Skeletal muscle cell (primary cell): ENCODE data around the gene NKAPD1.
"Not testable (repeated sequence)": the region's sequence is repeated elsewhere in the genome, so short reads cannot be mapped to it uniquely, and the experiment has no call there.

Experiments used
- DNase-seq: peaks from one replicate; pipeline ENCODE4 v3.0.0-alpha.2; 2010; ENCODE audit warnings: low read depth
- H3K4me3 ChIP-seq: 2 replicates; pipeline ENCODE4 v1.5.1; 2011; ENCODE audit warnings: low read depth, mild to moderate bottlenecking, control low read depth, low read length, moderate library complexity

Gene NKAPD1, protein sequence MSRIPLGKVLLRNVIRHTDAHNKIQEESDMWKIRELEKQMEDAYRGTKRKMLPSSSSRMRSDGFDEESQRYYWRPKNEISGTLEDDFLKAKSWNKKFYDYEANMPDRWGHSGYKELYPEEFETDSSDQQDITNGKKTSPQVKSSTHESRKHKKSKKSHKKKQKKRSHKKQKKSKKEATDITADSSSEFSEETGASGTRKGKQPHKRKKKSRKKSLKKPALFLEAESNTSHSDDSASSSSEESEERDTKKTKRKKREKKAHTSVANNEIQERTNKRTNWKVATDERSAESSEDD

DNA sequence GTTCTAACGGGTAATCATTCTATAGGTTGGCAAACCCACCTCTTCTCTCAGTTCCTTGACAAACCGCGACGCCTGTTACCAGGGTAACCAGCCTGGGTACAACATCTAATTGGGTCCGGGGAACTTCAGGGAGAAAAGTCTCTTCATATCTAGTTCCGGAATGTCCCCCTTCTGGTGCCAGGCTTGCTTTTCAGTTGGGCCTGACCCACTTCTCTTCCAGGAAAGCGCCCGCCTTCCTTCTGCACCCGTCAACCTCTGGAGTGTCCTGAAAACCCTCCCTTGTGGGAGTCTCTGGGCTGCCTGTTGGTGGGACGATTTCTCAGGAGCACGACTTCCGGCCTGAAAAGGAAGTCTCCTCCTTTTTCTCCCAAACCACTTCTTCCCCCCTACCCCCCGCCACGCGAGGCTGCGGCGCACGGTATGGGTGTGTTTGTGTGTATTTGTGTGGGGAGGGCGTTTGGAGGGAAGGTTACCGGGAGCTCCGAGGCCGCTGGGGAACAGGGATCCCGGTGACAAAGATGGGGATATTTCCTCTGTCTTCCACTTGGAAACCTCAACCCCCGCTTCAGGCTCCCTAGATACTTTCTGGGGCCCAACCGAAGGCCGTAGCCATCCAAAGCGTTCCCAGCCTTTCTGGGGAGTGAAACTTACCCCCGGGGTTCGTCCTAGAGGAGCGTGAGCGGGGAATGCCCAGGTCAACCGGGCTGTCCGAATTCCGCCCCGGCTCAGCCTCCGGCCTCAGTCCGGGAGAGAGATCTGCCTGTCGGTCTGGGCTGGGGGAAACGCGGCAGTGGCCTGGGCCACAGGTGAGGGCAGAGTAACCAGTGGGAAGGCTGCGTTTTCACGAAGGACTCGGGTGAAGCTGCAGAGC is at the start of gene NKAPD1, which contains the start of gene PIH1D2:
Gene NKAPD1 (plus strand): TSS at position 359 of the 871 bp plus-strand sequence. CDS start 1,276 bp downstream, outside the sequence.
Gene PIH1D2 (minus strand): TSS at position 77 of the 871 bp plus-strand sequence. CDS start 843 bp downstream, outside the sequence.
- H3K4me3 ChIP-seq = peak within 1 kb of the TSS; percentile 89

DNA sequence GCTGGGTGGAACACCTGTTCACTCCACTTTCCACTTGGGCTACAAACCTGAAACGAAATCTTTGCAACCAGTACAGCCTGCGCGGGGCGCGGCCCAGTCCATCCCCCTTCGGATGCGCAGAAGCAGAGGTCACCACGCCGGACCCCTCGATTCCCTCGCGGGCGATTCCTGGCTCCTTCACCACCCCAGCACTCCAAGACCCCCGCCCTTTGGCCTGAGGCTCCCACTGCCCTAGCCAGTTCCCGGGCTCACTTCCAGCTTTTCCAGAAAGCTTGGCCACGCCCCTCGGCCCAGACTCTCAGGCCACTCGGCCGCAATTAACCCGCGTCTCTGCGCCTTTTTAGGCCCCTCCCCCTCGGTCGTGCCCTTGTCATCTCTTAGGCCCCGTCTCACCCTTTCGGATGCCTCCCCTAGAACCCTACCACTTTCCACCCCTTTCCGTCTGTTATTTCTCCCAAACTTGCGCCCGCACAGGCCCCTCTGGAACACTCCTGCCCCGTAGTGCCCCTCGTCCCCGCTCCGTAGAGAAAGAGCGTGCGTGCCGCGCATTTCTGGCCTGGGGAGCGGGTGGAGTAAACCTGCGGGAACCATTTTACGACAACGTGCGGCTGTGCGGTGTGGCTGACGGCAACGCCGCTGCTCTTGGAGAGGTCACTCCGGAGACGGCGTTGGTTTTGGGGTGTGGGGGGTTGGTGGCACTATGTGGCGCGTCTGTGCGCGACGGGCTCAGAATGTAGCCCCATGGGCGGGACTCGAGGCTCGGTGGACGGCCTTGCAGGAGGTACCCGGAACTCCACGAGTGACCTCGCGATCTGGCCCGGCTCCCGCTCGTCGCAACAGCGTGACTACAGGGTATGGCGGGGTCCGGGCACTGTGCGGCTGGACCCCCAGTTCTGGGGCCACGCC is 49.1 kb upstream of the NKAPD1 start, which contains the start of gene DLAT:
Gene DLAT (plus strand): TSS at position 636 of the 906 bp plus-strand sequence. CDS start 65 bp downstream, at position 701.
- DNase-seq = peak; percentile 38
- peak within 1 kb of the TSS; percentile 82 for H3K4me3 ChIP-seq

More for the DNA sequence above, at the start of gene NKAPD1, which contains the start of gene PIH1D2:
- peak; percentile 59 for DNase-seq

- no peak for DNase-seq
- H3K4me3 ChIP-seq = peak overlapping the region; percentile 82
Observed at GRCh38 chr11:112025707-112026106, 48.4 kb upstream of the NKAPD1 start.

- not testable (repeated sequence) for H3K4me3 ChIP-seq, DNase-seq
Observed at GRCh38 chr11:112026784-112027410, 47.2 kb upstream of the NKAPD1 start.

GRCh38 chr11:112029460-112029859 is 44.6 kb upstream of the NKAPD1 start:
- DNase-seq = no peak
- no peak overlapping the region for H3K4me3 ChIP-seq

- H3K4me3 ChIP-seq = no peak overlapping the region
- DNase-seq = no peak
Observed at GRCh38 chr11:112033902-112034301, 40.2 kb upstream of the NKAPD1 start.

DNA sequence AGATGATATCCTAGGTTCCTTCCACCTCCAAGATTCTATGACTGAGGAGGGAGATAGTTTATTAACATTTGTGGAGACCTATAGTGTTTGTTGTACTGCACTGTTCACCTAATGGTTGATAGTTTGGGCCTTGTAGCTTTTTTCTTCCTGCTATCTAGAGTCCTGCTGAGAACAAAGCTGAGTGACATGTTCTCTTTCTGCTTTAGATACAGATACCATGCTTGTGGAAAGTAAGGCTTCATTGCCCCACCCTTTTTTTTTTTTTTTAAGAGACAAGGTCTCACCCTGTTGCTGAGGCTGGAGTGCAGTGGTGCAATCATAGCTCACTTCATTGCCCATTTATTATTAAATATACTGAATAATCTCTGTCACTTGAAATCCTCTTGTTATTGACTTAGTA is 36.6 kb upstream of the NKAPD1 start:
- no peak overlapping the region for H3K4me3 ChIP-seq
- DNase-seq = no peak

- no peak overlapping the region for H3K4me3 ChIP-seq
Observed at GRCh38 chr11:112042161-112042960, 31.7 kb upstream of the NKAPD1 start.

GRCh38 chr11:112042961-112043304 is 31.2 kb upstream of the NKAPD1 start:
- DNase-seq = no peak
- no peak overlapping the region for H3K4me3 ChIP-seq

More at GRCh38 chr11:112042161-112042960, 31.7 kb upstream of the NKAPD1 start:
- no peak for DNase-seq

- DNase-seq = no peak
- H3K4me3 ChIP-seq = no peak overlapping the region
Observed at GRCh38 chr11:112044961-112045360, 29.1 kb upstream of the NKAPD1 start.

DNA sequence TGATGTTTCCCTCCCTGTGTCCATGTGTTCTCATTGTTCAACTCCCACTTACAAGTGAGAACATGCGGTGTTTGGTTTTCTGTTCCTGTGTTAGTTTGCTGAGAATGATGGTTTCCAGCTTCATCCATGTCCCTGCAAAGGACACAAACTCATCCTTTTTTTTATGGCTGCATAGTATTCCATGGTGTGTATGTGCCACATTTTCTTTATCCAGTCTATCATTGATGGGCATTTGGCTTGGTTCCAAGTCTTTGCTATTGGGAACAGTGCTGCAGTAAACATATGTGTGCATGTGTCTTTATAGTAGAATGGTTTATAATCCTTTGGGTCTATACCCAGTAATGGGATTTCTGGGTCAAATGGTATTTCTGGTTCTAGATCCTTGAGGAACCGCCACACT is 27.5 kb upstream of the NKAPD1 start:
- DNase-seq, H3K4me3 ChIP-seq: not testable (repeated sequence)

DNA sequence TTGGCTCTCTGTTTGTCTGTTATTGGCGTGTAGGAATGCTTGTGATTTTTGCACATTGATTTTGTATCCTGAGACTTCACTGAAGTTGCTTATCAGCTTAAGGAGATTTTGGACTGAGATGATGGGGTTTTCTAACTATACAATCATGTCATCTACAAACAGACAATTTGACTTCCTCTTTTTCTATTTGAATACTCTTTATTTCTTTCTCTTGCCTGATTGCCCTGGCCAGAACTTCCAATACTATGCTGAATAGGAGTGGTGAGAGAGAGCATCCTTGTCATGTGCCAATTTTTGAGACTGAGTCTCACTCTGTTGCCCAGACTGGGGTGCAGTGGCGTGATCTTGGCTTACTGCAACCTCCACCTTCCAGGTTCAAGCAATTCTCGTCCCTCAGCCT is 25.8 kb upstream of the NKAPD1 start:
- not testable (repeated sequence) for DNase-seq, H3K4me3 ChIP-seq

DNA sequence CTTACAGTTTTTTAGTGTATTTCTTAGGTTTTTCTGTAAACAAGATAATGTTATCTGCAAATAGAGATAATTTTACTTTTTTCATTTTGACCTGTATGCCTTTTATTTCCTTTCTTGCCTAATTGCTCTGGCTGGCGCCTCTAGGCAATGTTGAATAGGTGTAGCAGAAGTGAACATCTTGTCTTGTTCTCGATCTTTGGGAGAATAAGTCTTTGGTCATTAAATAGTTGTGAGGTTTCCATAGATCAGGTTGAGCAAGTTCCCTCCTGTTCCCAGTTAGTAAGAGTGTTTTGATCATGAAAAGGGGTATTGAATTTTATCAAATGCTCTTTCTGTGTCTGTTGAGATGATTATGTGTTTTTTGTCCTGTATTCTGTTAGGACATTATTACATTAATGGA is 24.3 kb upstream of the NKAPD1 start:
- DNase-seq = no peak
- no peak overlapping the region for H3K4me3 ChIP-seq

- no peak for DNase-seq
- H3K4me3 ChIP-seq = no peak overlapping the region
Observed at GRCh38 chr11:112050721-112051120, 23.4 kb upstream of the NKAPD1 start.

DNA sequence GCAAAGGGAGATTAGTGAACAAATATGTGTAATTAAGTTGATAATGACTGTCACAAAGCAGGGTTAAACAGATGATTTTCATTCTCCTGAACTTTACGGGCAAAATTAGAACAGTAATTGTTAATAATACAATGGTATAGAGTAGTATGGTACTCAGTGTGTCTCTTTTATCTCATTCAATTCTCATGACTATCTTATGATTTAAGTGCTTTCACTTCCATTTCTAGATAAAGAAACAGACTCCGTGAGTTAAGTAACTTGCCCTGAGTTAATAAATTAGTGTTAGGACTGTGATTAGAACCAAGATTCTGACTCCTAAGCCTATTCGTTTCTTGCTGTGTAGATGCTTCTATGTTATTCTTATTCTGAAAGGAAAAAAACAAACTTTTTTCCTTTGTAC is 22.3 kb upstream of the NKAPD1 start:
- DNase-seq = no peak

GRCh38 chr11:112057170-112057569 is 16.9 kb upstream of the NKAPD1 start:
- no peak for DNase-seq
- no peak overlapping the region for H3K4me3 ChIP-seq

More for the DNA sequence above, 22.3 kb upstream of the NKAPD1 start:
- H3K4me3 ChIP-seq = no peak overlapping the region

DNA sequence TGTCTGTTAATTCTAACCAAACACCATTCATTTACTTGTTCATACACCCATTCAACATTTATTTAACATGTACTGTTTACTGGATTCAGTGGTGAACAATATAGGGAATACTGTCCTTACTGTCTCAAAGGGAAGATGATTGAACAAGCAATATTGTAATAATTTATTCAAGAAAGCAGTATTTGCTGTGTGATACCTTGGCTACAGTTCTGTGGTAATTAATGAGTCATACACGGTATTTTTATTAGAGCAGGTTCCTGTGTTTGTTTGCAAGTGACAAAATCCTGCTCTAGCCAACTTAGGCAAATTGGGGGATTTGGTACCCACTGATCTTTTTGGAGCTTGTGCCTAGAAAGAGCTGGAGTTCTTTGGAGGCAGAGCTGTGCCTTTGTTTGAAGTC is 16.0 kb upstream of the NKAPD1 start:
- no peak for DNase-seq
- no peak overlapping the region for H3K4me3 ChIP-seq

- H3K4me3 ChIP-seq = no peak overlapping the region
- DNase-seq = no peak
Observed at GRCh38 chr11:112062923-112063322, 11.2 kb upstream of the NKAPD1 start.
